Smooth muscle cell (in vitro differentiated cells): Measurements from ENCODE around the gene ADGRL3. TPM values are rescaled to one million over a fixed set of nuclear protein-coding genes. Genes with fewer than 3 reads are reported as not detected.

Source experiments
- DNase-seq: peaks from one replicate; lab custom pipeline; 2025; ENCODE audit not compliant: unreplicated experiment; lab: John Stamatoyannopoulos, UW
- H2AFZ ChIP-seq: fragments of 200-600 bp; sonication (generic); 2 replicates; pipeline ENCODE4 v1.6.0; 2016; ENCODE audit warnings: antibody characterized with exemption, low read depth, mild to moderate bottlenecking
- H3F3A ChIP-seq: fragments of 200-600 bp; sonication (generic); 2 replicates; pipeline ENCODE4 v1.6.0; 2017; ENCODE audit warnings: antibody characterized with exemption, low read depth
- H3K27ac ChIP-seq: fragments of 200-600 bp; sonication (generic); 2 replicates; pipeline ENCODE4 v1.5.1; 2016; ENCODE audit warnings: low read depth, mild to moderate bottlenecking
- H3K27me3 ChIP-seq: fragments of 200-600 bp; sonication (generic); 2 replicates; pipeline ENCODE4 v1.6.1; 2016; ENCODE audit warnings: low read depth, mild to moderate bottlenecking
- H3K36me3 ChIP-seq: fragments of 200-600 bp; sonication (generic); 2 replicates; pipeline ENCODE4 v1.5.1; 2016; ENCODE audit warnings: low read depth
- H3K4me1 ChIP-seq: fragments of 200-600 bp; sonication (generic); 2 replicates; pipeline ENCODE4 v1.5.1; 2016; ENCODE audit warnings: low read depth
- H3K4me2 ChIP-seq: fragments of 200-600 bp; sonication (generic); 2 replicates; pipeline ENCODE4 v1.6.0; 2016; ENCODE audit warnings: mild to moderate bottlenecking
- H3K4me3 ChIP-seq: fragments of 200-600 bp; sonication (generic); 2 replicates; pipeline ENCODE4 v1.5.1; 2016; ENCODE audit warnings: mild to moderate bottlenecking
- H3K79me2 ChIP-seq: fragments of 200-600 bp; sonication (generic); 2 replicates; pipeline ENCODE4 v1.6.0; 2016; ENCODE audit warnings: low read depth, mild to moderate bottlenecking
- H3K9ac ChIP-seq: fragments of 200-600 bp; sonication (generic); 2 replicates; pipeline ENCODE4 v1.6.0; 2016; ENCODE audit warnings: low read depth
- H3K9me3 ChIP-seq: fragments of 200-600 bp; sonication (generic); replicated peaks from 2 replicates; pipeline ENCODE4 v1.5.1; 2016; ENCODE audit warnings: low read depth
- H4K20me1 ChIP-seq: fragments of 200-600 bp; sonication (generic); 2 replicates; pipeline ENCODE4 v1.6.0; 2016; ENCODE audit warnings: low read depth
- CTCF ChIP-seq: fragments of 200-600 bp; sonication (generic); IDR thresholded peaks from 2 replicates; pipeline ENCODE4 v1.5.1; 2017; ENCODE audit warnings: borderline replicate concordance, mild to moderate bottlenecking, antibody characterized with exemption; ENCODE audit not compliant: insufficient read depth, poor library complexity, severe bottlenecking
- WGBS: methylation state at CpG from one replicate; pipeline ENCODE4 v1.1.7; 2016; ENCODE audit warnings: low lambda C conversion rate; 5-methylcytosine and 5-hydroxymethylcytosine counted together
- polyA plus RNA-seq: library from polyadenylated mRNA; unstranded; fragments of >200 nt; fragmentation: Nextera tagmentation; extraction: Ambion mirVana; gene quantifications from 2 replicates; pipeline ENCODE4 v1.2.1, GENCODE V29; 2016
- total RNA-seq: library from RNA; depleted of rRNA; stranded (reverse); fragments of >200 nt; gene quantifications from 2 replicates; pipeline ENCODE4 v1.2.3, GENCODE V29; 2014

Gene ADGRL3
- total and polyA plus RNA-seq, 2 experiments from 2014 or later, result 2.4 to 9.5 TPM

- Histone ChIP-seq H3K9me3 (no peaks in the 10 kb centered on the region), H3K4me2 (no peak overlapping the region), H3F3A (no peaks in the 10 kb centered on the region), H4K20me1 (no peaks in the 10 kb centered on the region), H3K4me3 (no peak overlapping the region), H3K27me3 (no peaks in the 10 kb centered on the region), H2AFZ (no peak overlapping the region), H3K27ac (no peak overlapping the region), H3K9ac (no peak overlapping the region), H3K4me1 (peaks cover 4% of the 10 kb centered on the region), H3K79me2 (no peaks in the 10 kb centered on the region), H3K36me3 (no peaks in the 10 kb centered on the region)
- TF ChIP-seq CTCF, result no peak
- DNase-seq, result no peak
- WGBS, result 92% methylated on average over 2 of the region's 2 CpGs
These were observed 795.7 kb downstream of the ADGRL3 start for GRCh38 chr4:61995717-61996340.

GRCh38 chr4:61996943-61997342, 796.8 kb downstream of the ADGRL3 start:
- Histone ChIP-seq H3K4me3 (no peak overlapping the region), H3K27ac (no peak overlapping the region), H3K4me1 (peaks cover 4% of the 10 kb centered on the region), H3K9ac (no peak overlapping the region), H3F3A (no peaks in the 10 kb centered on the region), H3K79me2 (no peaks in the 10 kb centered on the region), H3K9me3 (no peaks in the 10 kb centered on the region), H4K20me1 (no peaks in the 10 kb centered on the region), H3K4me2 (no peak overlapping the region), H2AFZ (no peak overlapping the region), H3K36me3 (no peaks in the 10 kb centered on the region), H3K27me3 (no peaks in the 10 kb centered on the region)
- no peak for DNase-seq
- WGBS, result 100% methylated on average over 1 of the region's 1 CpG
- no peak for TF ChIP-seq CTCF

GRCh38 chr4:61997831-61998230, 797.7 kb downstream of the ADGRL3 start:
- no peaks in the 10 kb centered on the region for H3K4me1 ChIP-seq
- no peak overlapping the region for H3K27ac ChIP-seq
- no peaks in the 10 kb centered on the region for H3F3A ChIP-seq
- H2AFZ ChIP-seq, result no peak overlapping the region
- no peak for DNase-seq
- no peaks in the 10 kb centered on the region for H4K20me1 ChIP-seq
- H3K79me2 ChIP-seq, result no peaks in the 10 kb centered on the region
- no peak overlapping the region for H3K4me2 ChIP-seq
- 96% methylated on average over 2 of the region's 2 CpGs for WGBS
- TF ChIP-seq CTCF, result no peak
- no peaks in the 10 kb centered on the region for H3K36me3 ChIP-seq
- no peaks in the 10 kb centered on the region for H3K9me3 ChIP-seq
- no peak overlapping the region for H3K4me3 ChIP-seq
- no peaks in the 10 kb centered on the region for H3K27me3 ChIP-seq
- H3K9ac ChIP-seq, result no peak overlapping the region

DNA sequence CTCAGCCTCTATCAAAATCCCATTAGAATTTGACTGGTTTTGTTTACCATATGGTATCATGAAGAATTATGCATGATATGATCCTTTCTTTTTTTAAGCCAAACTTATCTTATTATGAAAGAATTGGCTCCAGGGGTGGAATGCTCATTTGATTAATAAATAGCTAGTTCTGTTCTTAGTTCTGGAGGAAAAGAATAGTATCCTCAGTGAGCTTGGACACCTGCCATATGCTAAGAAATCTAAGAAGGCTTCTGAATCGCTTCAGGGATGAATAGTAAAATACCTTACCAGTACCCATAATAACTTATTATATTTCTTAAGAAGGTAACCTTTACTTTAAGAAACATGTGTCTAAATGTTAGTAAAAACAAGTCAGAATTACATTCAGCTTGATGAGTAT, 803.6 kb downstream of the ADGRL3 start:
- H3K9ac ChIP-seq, result no peak overlapping the region
- no peaks in the 10 kb centered on the region for H3K36me3 ChIP-seq
- no peak overlapping the region for H2AFZ ChIP-seq
- DNase-seq, result no peak
- H3K4me1 ChIP-seq, result no peaks in the 10 kb centered on the region
- H3K4me2 ChIP-seq, result no peak overlapping the region
- 91% methylated on average over 1 of the region's 1 CpG for WGBS
- TF ChIP-seq CTCF, result no peak
- H3K79me2 ChIP-seq, result no peaks in the 10 kb centered on the region
- H3K27me3 ChIP-seq, result no peaks in the 10 kb centered on the region
- H3F3A ChIP-seq, result no peaks in the 10 kb centered on the region
- H3K4me3 ChIP-seq, result no peak overlapping the region
- no peaks in the 10 kb centered on the region for H4K20me1 ChIP-seq
- no peaks in the 10 kb centered on the region for H3K9me3 ChIP-seq
- no peak overlapping the region for H3K27ac ChIP-seq
